ENCODE measurements around the gene POC1A.

Gene POC1A

DNA sequence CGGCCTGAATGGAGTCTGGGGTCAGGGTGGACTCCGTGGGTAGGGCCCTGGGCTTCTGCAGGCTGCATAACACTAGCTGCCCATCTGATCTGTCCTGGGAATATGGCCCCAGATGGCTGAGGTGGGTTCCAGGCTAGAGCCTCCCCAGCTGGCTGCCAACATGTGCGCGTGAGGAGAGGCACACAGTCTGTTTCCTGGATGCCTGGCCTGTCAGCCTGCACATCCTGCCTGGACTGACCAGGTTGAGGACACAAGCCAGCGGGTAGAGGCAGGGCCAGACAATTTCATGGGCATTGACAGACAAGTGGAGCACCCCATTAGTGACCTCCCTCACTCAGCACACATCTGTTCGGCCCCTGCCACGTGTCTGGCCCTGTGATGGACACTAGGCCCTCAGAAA, 128.8 kb downstream of the POC1A start:
- no peak for DNase-seq (ENCODE audit: low read depth)

All from activated gamma-delta T cell treated with anti-CD3 and anti-CD28 coated beads, Interleukin-2, amount 50 U/mL, for 16 hours (primary cell).